Neural progenitor cell (in vitro differentiated cells): ENCODE data around the gene EPN1. TPM values are rescaled to one million over a fixed set of nuclear protein-coding genes. Genes with fewer than 3 reads are reported as not detected.

Experiments
- DNase-seq: peaks from one replicate; pipeline ENCODE4 v3.0.0-alpha.2; 2016; ENCODE audit warnings: low spot score
- H2AFZ ChIP-seq: fragments of 200-600 bp; sonication (generic); replicated peaks from 2 replicates; pipeline ENCODE4 v1.6.1; 2016; ENCODE audit warnings: antibody characterized with exemption
- H3F3A ChIP-seq: fragments of 200-600 bp; sonication (generic); 2 replicates; pipeline ENCODE4 v1.6.1; 2016; ENCODE audit warnings: antibody characterized with exemption, low read depth
- H3K27ac ChIP-seq: fragments of 200-600 bp; sonication (generic); 2 replicates; pipeline ENCODE4 v1.5.1; 2016; ENCODE audit warnings: mild to moderate bottlenecking
- H3K27me3 ChIP-seq: fragments of 200-600 bp; sonication (generic); 2 replicates; pipeline ENCODE4 v1.6.1; 2016; ENCODE audit warnings: mild to moderate bottlenecking, moderate library complexity
- H3K36me3 ChIP-seq: fragments of 200-600 bp; sonication (generic); 2 replicates; pipeline ENCODE4 v1.5.1; 2016
- H3K4me1 ChIP-seq: fragments of 200-600 bp; sonication (generic); 2 replicates; pipeline ENCODE4 v1.6.1; 2016; ENCODE audit warnings: mixed run types
- H3K4me2 ChIP-seq: fragments of 200-600 bp; sonication (generic); 2 replicates; pipeline ENCODE4 v1.6.1; 2016
- H3K4me3 ChIP-seq: fragments of 200-600 bp; sonication (generic); 2 replicates; pipeline ENCODE4 v1.5.1; 2016
- H3K79me2 ChIP-seq: fragments of 200-600 bp; sonication (generic); 2 replicates; pipeline ENCODE4 v1.6.1; 2016; ENCODE audit warnings: low read depth
- H3K9ac ChIP-seq: fragments of 200-600 bp; sonication (generic); 2 replicates; pipeline ENCODE4 v1.6.1; 2016
- H3K9me3 ChIP-seq: fragments of 200-600 bp; sonication (generic); 2 replicates; pipeline ENCODE4 v1.5.1; 2016; ENCODE audit warnings: low read depth
- H4K20me1 ChIP-seq: fragments of 200-600 bp; sonication (generic); 2 replicates; pipeline ENCODE4 v1.6.1; 2016; ENCODE audit warnings: low read depth
- H3K27ac Mint-ChIP-seq: 3 replicates; pipeline ENCODE4 v1.8.0; 2021; ENCODE audit warnings: mixed read lengths
- H3K27me3 Mint-ChIP-seq: 2 replicates; pipeline ENCODE4 v1.8.0; 2022; ENCODE audit warnings: low read depth, mild to moderate bottlenecking, inconsistent platforms, moderate library complexity, mixed read lengths; ENCODE audit not compliant: insufficient read depth
- H3K36me3 Mint-ChIP-seq: 3 replicates; pipeline ENCODE4 v1.8.0; 2021; ENCODE audit warnings: mixed read lengths
- H3K4me1 Mint-ChIP-seq: 3 replicates; pipeline ENCODE4 v1.8.0; 2021; ENCODE audit warnings: mixed read lengths
- H3K4me3 Mint-ChIP-seq: 3 replicates; pipeline ENCODE4 v1.8.0; 2021; ENCODE audit warnings: mild to moderate bottlenecking, moderate library complexity, mixed read lengths
- H3K9me3 Mint-ChIP-seq: 3 replicates; pipeline ENCODE4 v1.8.0; 2020; ENCODE audit warnings: mixed read lengths
- CTCF ChIP-seq: fragments of 200-600 bp; sonication (generic); IDR thresholded peaks from 2 replicates; pipeline ENCODE4 v1.5.1; 2017; ENCODE audit warnings: antibody characterized with exemption, mild to moderate bottlenecking
- EZH2 ChIP-seq: fragments of 200-600 bp; sonication (generic); IDR thresholded peaks from 2 replicates; pipeline ENCODE4 v1.6.1; 2017; ENCODE audit warnings: antibody characterized with exemption, mild to moderate bottlenecking, moderate library complexity
- EZH2phosphoT487 ChIP-seq: fragments of 200-600 bp; sonication (generic); IDR thresholded peaks from 2 replicates; pipeline ENCODE4 v1.6.1; 2017; ENCODE audit warnings: antibody characterized with exemption
- total RNA-seq: library from RNA; depleted of rRNA; stranded (reverse); fragments of >200 nt; gene quantifications from 2 replicates; pipeline ENCODE4 v1.2.3, GENCODE V29; 2015; ENCODE audit warnings: low replicate concordance

EPN1 gene
- total RNA-seq, 1 donor from 2014 or later, result 16.1 TPM

GRCh38 chr19:55640043-55640576 is 34.9 kb upstream of the EPN1 start:
- H3K4me1 Mint-ChIP-seq, result peaks cover 47% of the 10 kb centered on the region

GRCh38 chr19:55640577-55641425 is 34.2 kb upstream of the EPN1 start, which contains the start of gene ZNF580:
ZNF580 (plus strand) TSS chr19:55641002; CDS start chr19:55642509, 1,507 bp downstream.
- Histone ChIP-seq H3K4me2 (peak within 1 kb of the TSS; percentile 99), H3K27me3 (no peaks in the 10 kb centered on the region), H3K9me3 (no peaks in the 10 kb centered on the region), H3F3A (peaks cover 44% of the 10 kb centered on the region), H3K27ac (peak within 1 kb of the TSS; percentile 85), H3K9ac (peak within 1 kb of the TSS; percentile 73), H3K4me1 (peaks cover 23% of the 10 kb centered on the region), H3K36me3 (no peaks in the 10 kb centered on the region), H2AFZ (peak within 1 kb of the TSS; percentile 57), H3K79me2 (peaks cover 92% of the 10 kb centered on the region), H4K20me1 (peaks cover 13% of the 10 kb centered on the region), H3K4me3 (peak within 1 kb of the TSS; percentile 80)
- TF ChIP-seq CTCF (no peak), EZH2phosphoT487 (no peak), EZH2 (no peak)
- DNase-seq, result peak; percentile 78
- Mint-ChIP-seq H3K4me1 (peaks cover 45% of the 10 kb centered on the region), H3K27me3 (peaks cover 29% of the 10 kb centered on the region), H3K36me3 (peaks cover 15% of the 10 kb centered on the region), H3K4me3 (peak within 1 kb of the TSS; percentile 92), H3K27ac (peak within 1 kb of the TSS; percentile 94), H3K9me3 (no peaks in the 10 kb centered on the region)

More at GRCh38 chr19:55640043-55640576, 34.9 kb upstream of the EPN1 start:
- peaks cover 92% of the 10 kb centered on the region for H3K79me2 ChIP-seq
- H4K20me1 ChIP-seq, result peaks cover 16% of the 10 kb centered on the region
- Mint-ChIP-seq H3K4me3 (peak overlapping the region; percentile 92), H3K27me3 (peaks cover 26% of the 10 kb centered on the region), H3K9me3 (no peaks in the 10 kb centered on the region), H3K27ac (peak overlapping the region; percentile 94), H3K36me3 (peaks cover 10% of the 10 kb centered on the region)
- TF ChIP-seq EZH2phosphoT487 (no peak), EZH2 (no peak), CTCF (peak; percentile 22)
- no peaks in the 10 kb centered on the region for H3K9me3 ChIP-seq
- no peak overlapping the region for H3K9ac ChIP-seq
- H2AFZ ChIP-seq, result peak overlapping the region; percentile 57
- peak overlapping the region; percentile 80 for H3K4me3 ChIP-seq
- H3K36me3 ChIP-seq, result no peaks in the 10 kb centered on the region
- DNase-seq, result peak; percentile 50
- peaks cover 39% of the 10 kb centered on the region for H3F3A ChIP-seq
- H3K4me2 ChIP-seq, result peak overlapping the region; percentile 99
- peak overlapping the region; percentile 85 for H3K27ac ChIP-seq
- peaks cover 26% of the 10 kb centered on the region for H3K4me1 ChIP-seq
- no peaks in the 10 kb centered on the region for H3K27me3 ChIP-seq

- H3K9ac ChIP-seq, result peak overlapping the region; percentile 73
- Mint-ChIP-seq H3K4me3 (peak overlapping the region; percentile 90), H3K9me3 (no peaks in the 10 kb centered on the region), H3K27ac (peak overlapping the region; percentile 39), H3K36me3 (peaks cover 15% of the 10 kb centered on the region), H3K4me1 (peaks cover 37% of the 10 kb centered on the region), H3K27me3 (peaks cover 25% of the 10 kb centered on the region)
- H3K4me2 ChIP-seq, result peak overlapping the region; percentile 99
- H3K4me1 ChIP-seq, result peaks cover 19% of the 10 kb centered on the region
- peaks cover 5% of the 10 kb centered on the region for H4K20me1 ChIP-seq
- H3K9me3 ChIP-seq, result no peaks in the 10 kb centered on the region
- H3K27ac ChIP-seq, result peak overlapping the region; percentile 85
- peak overlapping the region; percentile 57 for H2AFZ ChIP-seq
- H3K27me3 ChIP-seq, result no peaks in the 10 kb centered on the region
- peak; percentile 64 for DNase-seq
- peaks cover 45% of the 10 kb centered on the region for H3F3A ChIP-seq
- peaks cover 89% of the 10 kb centered on the region for H3K79me2 ChIP-seq
- TF ChIP-seq EZH2 (no peak), EZH2phosphoT487 (no peak), CTCF (no peak)
- H3K4me3 ChIP-seq, result peak overlapping the region; percentile 80
- no peaks in the 10 kb centered on the region for H3K36me3 ChIP-seq
Measured at GRCh38 chr19:55641426-55642152, 33.4 kb upstream of the EPN1 start.
